ENCODE results near the gene KCNJ18.
"Not testable (repeated sequence)": the region's sequence is repeated elsewhere in the genome, so short reads cannot be mapped to it uniquely, and the experiment has no call there.

KCNJ18 gene

GRCh38 chr17:21663166-21663565 lies 29.2 kb upstream of the KCNJ18 start:
- not testable (repeated sequence) for DNase-seq; H3K4me3 ChIP-seq (ENCODE audit: low read depth in 1 of 2, low read length in 2 of 2); H3K36me3 ChIP-seq (ENCODE audit: insufficient read depth, low read length); H4K20me1 ChIP-seq (ENCODE audit: insufficient read depth, low read length); H3K4me2 ChIP-seq (ENCODE audit: insufficient read depth, low read length); H3K9me3 ChIP-seq (ENCODE audit: insufficient read depth, low read length, severe bottlenecking); H2AFZ ChIP-seq (ENCODE audit: low read depth, low read length); H3K27me3 ChIP-seq (ENCODE audit: insufficient read depth, low read length, poor library complexity); H3K79me2 ChIP-seq (ENCODE audit: insufficient read depth, low read length); H3K4me1 ChIP-seq (ENCODE audit: insufficient read depth, low read length); H3K27ac ChIP-seq (ENCODE audit: low read length); ATAC-seq (ENCODE audit: insufficient read depth, low read depth); H3K9ac ChIP-seq (ENCODE audit: low read depth, low read length)

- H3K79me2 ChIP-seq (ENCODE audit: insufficient read depth, low read length); H2AFZ ChIP-seq (ENCODE audit: low read depth, low read length); H3K27ac ChIP-seq (ENCODE audit: low read length); H3K4me1 ChIP-seq (ENCODE audit: insufficient read depth, low read length); H3K9ac ChIP-seq (ENCODE audit: low read depth, low read length); H3K27me3 ChIP-seq (ENCODE audit: insufficient read depth, low read length, poor library complexity); H4K20me1 ChIP-seq (ENCODE audit: insufficient read depth, low read length); H3K4me3 ChIP-seq (ENCODE audit: low read depth in 1 of 2, low read length in 2 of 2); H3K4me2 ChIP-seq (ENCODE audit: insufficient read depth, low read length); DNase-seq; H3K9me3 ChIP-seq (ENCODE audit: insufficient read depth, low read length, severe bottlenecking); ATAC-seq (ENCODE audit: insufficient read depth, low read depth); H3K36me3 ChIP-seq (ENCODE audit: insufficient read depth, low read length): not testable (repeated sequence)
These were observed 28.5 kb upstream of the KCNJ18 start for GRCh38 chr17:21663614-21664474.

- H3K27ac ChIP-seq (ENCODE audit: low read length); ATAC-seq (ENCODE audit: insufficient read depth, low read depth); H3K4me1 ChIP-seq (ENCODE audit: insufficient read depth, low read length); H3K4me2 ChIP-seq (ENCODE audit: insufficient read depth, low read length); H3K36me3 ChIP-seq (ENCODE audit: insufficient read depth, low read length); DNase-seq; H2AFZ ChIP-seq (ENCODE audit: low read depth, low read length); H4K20me1 ChIP-seq (ENCODE audit: insufficient read depth, low read length); H3K9me3 ChIP-seq (ENCODE audit: insufficient read depth, low read length, severe bottlenecking); H3K27me3 ChIP-seq (ENCODE audit: insufficient read depth, low read length, poor library complexity); H3K79me2 ChIP-seq (ENCODE audit: insufficient read depth, low read length); H3K4me3 ChIP-seq (ENCODE audit: low read depth in 1 of 2, low read length in 2 of 2); H3K9ac ChIP-seq (ENCODE audit: low read depth, low read length): not testable (repeated sequence)
These were observed 27.2 kb upstream of the KCNJ18 start for GRCh38 chr17:21665171-21665570.

- not testable (repeated sequence) for H3K9ac ChIP-seq (ENCODE audit: low read depth, low read length); H3K27me3 ChIP-seq (ENCODE audit: insufficient read depth, low read length, poor library complexity); H3K9me3 ChIP-seq (ENCODE audit: insufficient read depth, low read length, severe bottlenecking); H3K4me3 ChIP-seq (ENCODE audit: low read depth in 1 of 2, low read length in 2 of 2); H2AFZ ChIP-seq (ENCODE audit: low read depth, low read length); H3K4me2 ChIP-seq (ENCODE audit: insufficient read depth, low read length); DNase-seq; H3K27ac ChIP-seq (ENCODE audit: low read length); H3K36me3 ChIP-seq (ENCODE audit: insufficient read depth, low read length); H3K79me2 ChIP-seq (ENCODE audit: insufficient read depth, low read length); H3K4me1 ChIP-seq (ENCODE audit: insufficient read depth, low read length); H4K20me1 ChIP-seq (ENCODE audit: insufficient read depth, low read length); ATAC-seq (ENCODE audit: insufficient read depth, low read depth)
These were observed 26.3 kb upstream of the KCNJ18 start for GRCh38 chr17:21665935-21666493.

- not testable (repeated sequence) for H3K79me2 ChIP-seq (ENCODE audit: insufficient read depth, low read length); H3K4me2 ChIP-seq (ENCODE audit: insufficient read depth, low read length); H3K27me3 ChIP-seq (ENCODE audit: insufficient read depth, low read length, poor library complexity); H3K36me3 ChIP-seq (ENCODE audit: insufficient read depth, low read length); H3K27ac ChIP-seq (ENCODE audit: low read length); ATAC-seq (ENCODE audit: insufficient read depth, low read depth); H3K9ac ChIP-seq (ENCODE audit: low read depth, low read length); DNase-seq; H2AFZ ChIP-seq (ENCODE audit: low read depth, low read length); H3K4me3 ChIP-seq (ENCODE audit: low read depth in 1 of 2, low read length in 2 of 2); H3K4me1 ChIP-seq (ENCODE audit: insufficient read depth, low read length); H4K20me1 ChIP-seq (ENCODE audit: insufficient read depth, low read length); H3K9me3 ChIP-seq (ENCODE audit: insufficient read depth, low read length, severe bottlenecking)
These were observed 25.5 kb upstream of the KCNJ18 start for GRCh38 chr17:21666711-21667412.

- H3K79me2 ChIP-seq (ENCODE audit: insufficient read depth, low read length); H3K27me3 ChIP-seq (ENCODE audit: insufficient read depth, low read length, poor library complexity); H3K36me3 ChIP-seq (ENCODE audit: insufficient read depth, low read length); H2AFZ ChIP-seq (ENCODE audit: low read depth, low read length); H3K4me3 ChIP-seq (ENCODE audit: low read depth in 1 of 2, low read length in 2 of 2); H3K4me2 ChIP-seq (ENCODE audit: insufficient read depth, low read length); H3K9me3 ChIP-seq (ENCODE audit: insufficient read depth, low read length, severe bottlenecking); H3K9ac ChIP-seq (ENCODE audit: low read depth, low read length); DNase-seq; H3K27ac ChIP-seq (ENCODE audit: low read length); ATAC-seq (ENCODE audit: insufficient read depth, low read depth); H3K4me1 ChIP-seq (ENCODE audit: insufficient read depth, low read length); H4K20me1 ChIP-seq (ENCODE audit: insufficient read depth, low read length): not testable (repeated sequence)
These were observed 24.8 kb upstream of the KCNJ18 start for GRCh38 chr17:21667413-21668117.

GRCh38 chr17:21668118-21668488 lies 24.2 kb upstream of the KCNJ18 start:
- DNase-seq; H3K79me2 ChIP-seq (ENCODE audit: insufficient read depth, low read length); H3K36me3 ChIP-seq (ENCODE audit: insufficient read depth, low read length); H4K20me1 ChIP-seq (ENCODE audit: insufficient read depth, low read length); H3K4me3 ChIP-seq (ENCODE audit: low read depth in 1 of 2, low read length in 2 of 2); H2AFZ ChIP-seq (ENCODE audit: low read depth, low read length); H3K4me2 ChIP-seq (ENCODE audit: insufficient read depth, low read length); H3K27ac ChIP-seq (ENCODE audit: low read length); H3K9ac ChIP-seq (ENCODE audit: low read depth, low read length); H3K27me3 ChIP-seq (ENCODE audit: insufficient read depth, low read length, poor library complexity); H3K4me1 ChIP-seq (ENCODE audit: insufficient read depth, low read length); H3K9me3 ChIP-seq (ENCODE audit: insufficient read depth, low read length, severe bottlenecking); ATAC-seq (ENCODE audit: insufficient read depth, low read depth): not testable (repeated sequence)
